H1 (cell line): ENCODE measurements around the gene ATG5. TPM values are rescaled to one million over a fixed set of nuclear protein-coding genes. Genes with fewer than 3 reads are reported as not detected.

Source experiments
- CTCF ChIA-PET: fragments of 300-600 bp; sonication (Branson Sonifier 250); formaldehyde crosslinking; loops from one replicate; lab custom pipeline; 2021; ENCODE audit not compliant: partially characterized antibody; lab: Charles Lee
- POLR2A ChIA-PET: fragments of 300-600 bp; sonication (Branson Sonifier 250); formaldehyde crosslinking; loops from one replicate; lab custom pipeline; 2021; ENCODE audit warnings: inconsistent platforms; ENCODE audit not compliant: partially characterized antibody; lab: Charles Lee
- DNase-seq, 2 experiments: peaks; one replicate each; pipeline versions ENCODE4 v3.0.0 to v3.0.0-alpha.2; 2010 to 2022; ENCODE audit warnings: low spot score in 2 of 2, low read depth in 1 of 2, mixed read lengths in 1 of 2
- FAIRE-seq: peaks from 2 replicates; lab custom pipeline; 2011; peaks lifted over from hg19 to GRCh38; lab: Jason Lieb, UNC
- H2AFZ ChIP-seq: 2 replicates; pipeline ENCODE4 v1.8.1; 2012; ENCODE audit warnings: low read length, inconsistent platforms
- H2AK5ac ChIP-seq: 2 replicates; pipeline ENCODE4 v1.6.1; 2013; ENCODE audit warnings: low read depth, low read length
- H2BK120ac ChIP-seq: replicated peaks from 2 replicates; pipeline ENCODE3; 2013; ENCODE audit warnings: low read depth, low read length, inconsistent platforms
- H2BK12ac ChIP-seq: 2 replicates; pipeline ENCODE4 v1.6.1; 2013; ENCODE audit warnings: low read depth, low read length
- H2BK15ac ChIP-seq: 2 replicates; pipeline ENCODE4 v1.6.1; 2013; ENCODE audit warnings: low read length
- H2BK20ac ChIP-seq: 2 replicates; pipeline ENCODE4 v1.6.1; 2013; ENCODE audit warnings: low read length
- H2BK5ac ChIP-seq: 2 replicates; pipeline ENCODE4 v1.6.1; 2013; ENCODE audit warnings: low read depth, low read length
- H3K14ac ChIP-seq: 2 replicates; pipeline ENCODE4 v1.6.1; 2013; ENCODE audit warnings: inconsistent platforms; ENCODE audit not compliant: insufficient read length
- H3K18ac ChIP-seq: 2 replicates; pipeline ENCODE4 v1.6.1; 2013; ENCODE audit warnings: low read length; ENCODE audit errors: extremely low read depth
- H3K23ac ChIP-seq: 2 replicates; pipeline ENCODE4 v1.6.1; 2013; ENCODE audit warnings: inconsistent platforms; ENCODE audit not compliant: insufficient read length
- H3K23me2 ChIP-seq: 2 replicates; pipeline ENCODE4 v1.6.1; 2013; ENCODE audit warnings: low read depth, low read length
- H3K27ac ChIP-seq: 2 replicates; pipeline ENCODE4 v1.6.1; 2011; ENCODE audit warnings: low read depth, low read length, inconsistent platforms
- H3K27me3 ChIP-seq, 4 experiments: replicated peaks in 1 of 4; 1 replicate in 1 of 4; 2 replicates in 3 of 4; pipeline versions ENCODE4 v1.6.1 to v1.8.1; 2011 to 2013; ENCODE audit warnings: low read length in 3 of 4, mild to moderate bottlenecking in 3 of 4, inconsistent platforms in 2 of 4, mixed read lengths in 2 of 4, moderate library complexity in 1 of 4; ENCODE audit not compliant: control insufficient read depth in 3 of 4, insufficient read depth in 3 of 4; ENCODE audit errors: extremely low read depth in 1 of 4
- H3K36me3 ChIP-seq, 4 experiments: 2 replicates each; pipeline versions ENCODE4 v1.6.1 to v1.8.1; 2011 to 2013; ENCODE audit warnings: mild to moderate bottlenecking in 4 of 4, low read length in 3 of 4, moderate library complexity in 2 of 4, control low read depth in 1 of 4, inconsistent platforms in 1 of 4; ENCODE audit not compliant: insufficient read depth in 4 of 4, control insufficient read depth in 2 of 4
- H3K4ac ChIP-seq: replicated peaks from 2 replicates; pipeline ENCODE3; 2013; ENCODE audit warnings: low read length, low read depth, mixed read lengths, inconsistent platforms; ENCODE audit not compliant: insufficient read length
- H3K4me1 ChIP-seq, 4 experiments: replicated peaks in 1 of 4; 1 replicate in 1 of 4; 2 replicates in 3 of 4; pipeline versions ENCODE4 v1.6.1 to v1.8.1; 2011 to 2013; ENCODE audit warnings: low read length in 3 of 4, inconsistent platforms in 2 of 4, mixed read lengths in 1 of 4; ENCODE audit not compliant: insufficient read depth in 4 of 4, control insufficient read depth in 3 of 4
- H3K4me2 ChIP-seq, 2 experiments: 2 replicates each; pipeline versions ENCODE4 v1.6.1 to v1.8.1; 2011 to 2013; ENCODE audit warnings: low read depth in 2 of 2, low read length in 2 of 2, control low read depth in 1 of 2, inconsistent platforms in 1 of 2, mild to moderate bottlenecking in 1 of 2; ENCODE audit not compliant: insufficient read depth in 1 of 2
- H3K4me3 ChIP-seq, 4 experiments: fragments of 200-600, 300-600 bp in 1 of 4; sonication (generic), shearing (Covaris generic), sonication (Bioruptor Twin) in 1 of 4; 2 replicates each; pipeline versions ENCODE4 v1.5.1 to v1.8.1; 2011 to 2016; ENCODE audit warnings: low read length in 4 of 4, low read depth in 3 of 4, control low read depth in 2 of 4, inconsistent platforms in 2 of 4, mild to moderate bottlenecking in 2 of 4, mixed read lengths in 1 of 4, moderate library complexity in 1 of 4; ENCODE audit not compliant: insufficient read depth in 2 of 4; ENCODE audit errors: extremely low read depth in 1 of 4
- H3K56ac ChIP-seq: replicated peaks from 2 replicates; pipeline ENCODE3; 2013; ENCODE audit warnings: low read depth, mild to moderate bottlenecking, mixed read lengths, low read length, inconsistent platforms; ENCODE audit not compliant: insufficient read length
- H3K79me1 ChIP-seq: 2 replicates; pipeline ENCODE4 v1.6.1; 2013; ENCODE audit warnings: low read depth, low read length, control low read depth
- H3K79me2 ChIP-seq, 2 experiments: 2 replicates each; pipeline versions ENCODE4 v1.6.1 to v1.8.1; 2012 to 2013; ENCODE audit warnings: low read length in 2 of 2, mild to moderate bottlenecking in 2 of 2, inconsistent platforms in 1 of 2; ENCODE audit not compliant: insufficient read depth in 2 of 2, control insufficient read depth in 1 of 2
- H3K9ac ChIP-seq, 4 experiments: replicated peaks in 1 of 4; 1 replicate in 1 of 4; 2 replicates in 3 of 4; pipeline versions ENCODE4 v1.6.1 to v1.8.1; 2011 to 2013; ENCODE audit warnings: low read depth in 3 of 4, low read length in 3 of 4, control low read depth in 2 of 4, mild to moderate bottlenecking in 2 of 4, moderate library complexity in 2 of 4, inconsistent platforms in 1 of 4; ENCODE audit errors: extremely low read depth in 1 of 4
- H3K9me3 ChIP-seq, 2 experiments: 2 replicates each; pipeline versions ENCODE4 v1.6.1 to v1.8.1; 2012 to 2013; ENCODE audit warnings: mild to moderate bottlenecking in 2 of 2, moderate library complexity in 2 of 2, control low read depth in 1 of 2, inconsistent platforms in 1 of 2, low read depth in 1 of 2, low read length in 1 of 2, mixed read lengths in 1 of 2; ENCODE audit not compliant: insufficient read depth in 2 of 2
- H4K20me1 ChIP-seq, 2 experiments: replicated peaks in 1 of 2; 2 replicates each; pipeline versions ENCODE3 to v1.8.1; 2011 to 2013; ENCODE audit warnings: inconsistent platforms in 2 of 2, low read length in 2 of 2, mild to moderate bottlenecking in 1 of 2; ENCODE audit not compliant: insufficient read depth in 2 of 2, control insufficient read depth in 1 of 2
- H4K5ac ChIP-seq: 2 replicates; pipeline ENCODE4 v1.6.1; 2013; ENCODE audit warnings: low read length, low read depth, mixed read lengths, inconsistent platforms; ENCODE audit not compliant: insufficient read length
- H4K8ac ChIP-seq: 2 replicates; pipeline ENCODE4 v1.8.0; 2013; ENCODE audit warnings: mild to moderate bottlenecking, moderate library complexity, low read length, inconsistent platforms; ENCODE audit not compliant: insufficient read depth; ENCODE audit errors: extremely low read depth
- H4K91ac ChIP-seq: replicated peaks from 2 replicates; pipeline ENCODE3; 2013; ENCODE audit warnings: low read length, mixed read lengths, inconsistent platforms; ENCODE audit not compliant: insufficient read length
- CBX5 ChIP-seq: fragments of 300-800, 300-1000 bp; sonication (generic); IDR thresholded peaks from 2 replicates; pipeline ENCODE4 v1.7.1; 2016; ENCODE audit warnings: antibody characterized with exemption, low read length, low read depth
- CBX8 ChIP-seq: fragments of 300-800, 300-1000 bp; sonication (generic); IDR thresholded peaks from 2 replicates; pipeline ENCODE4 v1.7.1; 2016; ENCODE audit warnings: low read depth, low read length, borderline replicate concordance
- EP300 ChIP-seq, 2 experiments: IDR thresholded peaks; 1 replicate in 1 of 2; 2 replicates in 1 of 2; pipeline ENCODE4 v1.6.1; 2011 to 2012; ENCODE audit warnings: low read depth in 2 of 2, low read length in 2 of 2, mild to moderate bottlenecking in 2 of 2, borderline replicate concordance in 1 of 2, inconsistent platforms in 1 of 2, moderate library complexity in 1 of 2
- FOSL1 ChIP-seq: IDR thresholded peaks from 2 replicates; pipeline ENCODE4 v1.6.1; 2011; ENCODE audit warnings: mild to moderate bottlenecking, low read depth, low read length, moderate library complexity; ENCODE audit not compliant: insufficient read depth
- HDAC6 ChIP-seq: IDR thresholded peaks from one replicate; pipeline ENCODE4 v1.7.1; 2012; ENCODE audit warnings: low read depth, mild to moderate bottlenecking, inconsistent platforms, low read length, moderate library complexity
- NANOG ChIP-seq: IDR thresholded peaks from 2 replicates; pipeline ENCODE4 v1.6.1; 2011; ENCODE audit warnings: low read length, low read depth, mild to moderate bottlenecking, inconsistent platforms; ENCODE audit not compliant: insufficient read depth, poor library complexity, severe bottlenecking
- NRF1 ChIP-seq: IDR thresholded peaks from 2 replicates; pipeline ENCODE4 v1.6.1; 2011; ENCODE audit warnings: mild to moderate bottlenecking, low read depth, low read length, improper control_type of control experiment
- POU5F1 ChIP-seq: IDR thresholded peaks from 2 replicates; pipeline ENCODE4 v1.6.1; 2011; ENCODE audit warnings: low read depth, mild to moderate bottlenecking, low read length, moderate library complexity
- SIX5 ChIP-seq: IDR thresholded peaks from 2 replicates; pipeline ENCODE4 v1.6.1; 2011; ENCODE audit warnings: mild to moderate bottlenecking, low read depth, low read length
- TCF12 ChIP-seq: IDR thresholded peaks from 2 replicates; pipeline ENCODE4 v1.6.1; 2011; ENCODE audit warnings: low read depth, mild to moderate bottlenecking, low read length
- WGBS, 2 experiments: shearing (Covaris generic) in 1 of 2; methylation state at CpG; one replicate each; pipeline versions ENCODE4 v1.1.6 to v1.1.7; 2013 to 2015; ENCODE audit warnings: low lambda C conversion rate in 2 of 2, mixed read lengths in 2 of 2, inconsistent platforms in 1 of 2, low coverage in 1 of 2, missing lambda C conversion rate in 1 of 2; ENCODE audit not compliant: insufficient replicate concordance in 2 of 2, insufficient coverage in 1 of 2, insufficient read length in 1 of 2; ENCODE audit errors: extremely low coverage in 1 of 2, missing lambda C conversion rate in 1 of 2; 5-methylcytosine and 5-hydroxymethylcytosine counted together
- polyA plus RNA-seq, 7 experiments: library from polyadenylated mRNA; depleted of rRNA in 3 of 7; stranded (reverse) in 5 of 7; unstranded in 2 of 7; fragments of >200 nt in 5 of 7; fragments of 200-250 nt in 2 of 7; gene quantifications; 1 replicate in 5 of 7; 2 replicates in 1 of 7; 4 replicates in 1 of 7; pipeline versions ENCODE4 v1.2.1 to v1.2.3, GENCODE V29; 2011 to 2013; ENCODE audit warnings: missing spikeins in 2 of 7, mixed read lengths in 2 of 7
- total RNA-seq: library from RNA; stranded (reverse); fragmentation: NEBNext Ultra II Directional; extraction: Animal tissue kit (Norgen Biotek cat#: 25700); gene quantifications from 2 replicates; pipeline ENCODE4 v1.2.1, GENCODE V29; 2021
- TF ChIP-seq, protein P1 (sequence below): IDR thresholded peaks from 2 replicates; pipeline ENCODE4 v1.6.1; 2011; ENCODE audit warnings: low read length, improper control_type of control experiment
- TF ChIP-seq, protein P2 (sequence below): IDR thresholded peaks from 2 replicates; pipeline ENCODE4 v1.6.1; 2012; ENCODE audit warnings: inconsistent platforms

ATG5 gene
- total and polyA plus RNA-seq, 2 of the 8 experiments (the other 6 are each of a cell fraction or from before 2014, with no cell fraction given) = 18.2 to 39.0 TPM

DNA sequence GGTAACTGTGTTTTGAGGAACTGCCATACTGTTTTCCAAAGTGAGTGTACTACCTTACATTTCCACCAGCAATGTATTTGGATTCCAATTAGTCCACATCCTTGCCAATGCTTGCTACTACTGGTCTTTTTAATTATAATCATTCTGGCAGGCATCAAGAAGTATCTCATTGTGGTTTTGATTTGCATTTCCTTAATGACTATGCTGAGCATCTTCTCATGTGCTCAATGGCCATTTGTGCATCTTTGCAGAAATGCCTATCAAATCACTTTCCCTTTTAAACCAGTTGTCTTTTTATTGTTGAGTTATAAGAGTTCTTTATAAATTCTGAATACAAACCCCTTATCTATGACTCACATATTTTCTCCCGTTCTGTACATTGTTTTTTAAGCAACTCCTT, 75.9 kb downstream of the ATG5 start:
- H2BK5ac ChIP-seq = no peak overlapping the region
- FAIRE-seq (no peak), DNase-seq (no peak)
- H3K36me3 ChIP-seq = peaks cover 0 to 11% (median 3%) of the 10 kb centered on the region in 4 experiments; a peak in 6 of 8 replicates
- no peak overlapping the region for H3K56ac ChIP-seq
- CTCF ChIA-PET = no interaction called here
- H4K5ac ChIP-seq = no peak overlapping the region
- no peak overlapping the region for H3K9ac ChIP-seq
- no peak overlapping the region for H3K23ac ChIP-seq
- no peak overlapping the region for H3K27ac ChIP-seq
- H3K4ac ChIP-seq = no peak overlapping the region
- H2AK5ac ChIP-seq = no peak overlapping the region
- H4K8ac ChIP-seq = no peak overlapping the region
- no peak overlapping the region for H3K4me3 ChIP-seq
- no peak overlapping the region for H2BK120ac ChIP-seq
- no peak overlapping the region for H3K14ac ChIP-seq
- no peak overlapping the region for H2BK15ac ChIP-seq
- H3K4me2 ChIP-seq = no peak overlapping the region
- H2BK12ac ChIP-seq = no peak overlapping the region
- H2BK20ac ChIP-seq = no peak overlapping the region
- no peak overlapping the region for H3K18ac ChIP-seq
- H3K27me3 ChIP-seq = no peaks in the 10 kb centered on the region
- peaks cover 0 to 1% of the 10 kb centered on the region in 2 experiments for H4K20me1 ChIP-seq
- H2AFZ ChIP-seq = no peak overlapping the region
- H3K79me1 ChIP-seq = no peaks in the 10 kb centered on the region; the same call in 1 of the 2 replicates
- 91% methylated on average over 1 of the region's 1 CpG; no CpG with 5 or more reads in 1 of the 2 experiments for WGBS, 2 experiments
- H3K23me2 ChIP-seq = peaks cover 2% of the 10 kb centered on the region; the same call in 1 of the 2 replicates
- H4K91ac ChIP-seq = no peak overlapping the region
- POLR2A ChIA-PET = no interaction called here
- peaks cover 0 to 3% (median 0%) of the 10 kb centered on the region in 4 experiments; a peak in 2 of 7 replicates for H3K4me1 ChIP-seq
- peaks cover 0 to 10% of the 10 kb centered on the region in 2 experiments; a peak in 1 of 4 replicates for H3K79me2 ChIP-seq
- no peaks in the 10 kb centered on the region for H3K9me3 ChIP-seq
- TF ChIP-seq POU5F1 = no peak
- TF ChIP-seq, protein P1, sequence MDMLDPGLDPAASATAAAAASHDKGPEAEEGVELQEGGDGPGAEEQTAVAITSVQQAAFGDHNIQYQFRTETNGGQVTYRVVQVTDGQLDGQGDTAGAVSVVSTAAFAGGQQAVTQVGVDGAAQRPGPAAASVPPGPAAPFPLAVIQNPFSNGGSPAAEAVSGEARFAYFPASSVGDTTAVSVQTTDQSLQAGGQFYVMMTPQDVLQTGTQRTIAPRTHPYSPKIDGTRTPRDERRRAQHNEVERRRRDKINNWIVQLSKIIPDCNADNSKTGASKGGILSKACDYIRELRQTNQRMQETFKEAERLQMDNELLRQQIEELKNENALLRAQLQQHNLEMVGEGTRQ = no peak
- no peak for TF ChIP-seq NANOG
- no peak for TF ChIP-seq FOSL1
- no peak for TF ChIP-seq HDAC6
- no peak for TF ChIP-seq SIX5
- no peak for TF ChIP-seq EP300 (IDR thresholded peaks at IDR 0.05; ENCODE audit: borderline replicate concordance in 1 of 2, low read depth in 2 of 2, low read length in 2 of 2)
- TF ChIP-seq CBX8 = no peak
- TF ChIP-seq, protein P2, sequence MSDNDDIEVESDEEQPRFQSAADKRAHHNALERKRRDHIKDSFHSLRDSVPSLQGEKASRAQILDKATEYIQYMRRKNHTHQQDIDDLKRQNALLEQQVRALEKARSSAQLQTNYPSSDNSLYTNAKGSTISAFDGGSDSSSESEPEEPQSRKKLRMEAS = no peak
- TF ChIP-seq CBX5 = no peak
- TF ChIP-seq NRF1 = no peak
- TF ChIP-seq TCF12 = no peak
